SK-N-SH treated with all-trans-retinoic acid at 6 μM for 48 hours (cell line): Measurements from ENCODE around the gene INTS3.
"Not testable (repeated sequence)": the region's sequence is repeated elsewhere in the genome, so short reads cannot be mapped to it uniquely, and the experiment has no call there.

Source experiments
- ATAC-seq: fragments of 200-7000 bp; cut with Tn5 transposase; 3 replicates; pipeline ENCODE4 v1.9.1; 2020; ENCODE audit warnings: mild to moderate bottlenecking, moderate library complexity
- ARNTL ChIP-seq: fragments of 450-650 bp; formaldehyde crosslinking; IDR thresholded peaks from 2 replicates; pipeline ENCODE4 v1.5.0; 2020; ENCODE audit warnings: low read depth, mild to moderate bottlenecking, moderate library complexity, borderline replicate concordance
- BACH2 ChIP-seq: fragments of 250-450 bp; sonication (Bioruptor Pico); IDR thresholded peaks from 2 replicates; pipeline ENCODE4 v1.9.0; 2021; ENCODE audit warnings: mild to moderate bottlenecking, borderline replicate concordance
- CSDC2 ChIP-seq: fragments of 250-450 bp; sonication (Bioruptor Pico); IDR thresholded peaks from 2 replicates; pipeline ENCODE4 v1.5.0; 2020; ENCODE audit warnings: mild to moderate bottlenecking, moderate library complexity
- ESRRG ChIP-seq: fragments of 250-450 bp; sonication (Bioruptor Pico); IDR thresholded peaks from 2 replicates; pipeline ENCODE4 v1.6.1; 2021; ENCODE audit warnings: mild to moderate bottlenecking
- ISL1 ChIP-seq: fragments of 250-450 bp; sonication (Bioruptor Pico); IDR thresholded peaks from 2 replicates; pipeline ENCODE4 v2.1.2; 2022; ENCODE audit warnings: mild to moderate bottlenecking, moderate library complexity
- OSR1 ChIP-seq: fragments of 250-450 bp; sonication (Bioruptor Pico); IDR thresholded peaks from 2 replicates; pipeline ENCODE4 v1.8.0; 2022; ENCODE audit warnings: moderate library complexity, mild to moderate bottlenecking, inconsistent platforms
- PPARA ChIP-seq: fragments of 250-450 bp; sonication (Bioruptor Pico); IDR thresholded peaks from 2 replicates; pipeline ENCODE4 v1.5.0; 2020; ENCODE audit warnings: mild to moderate bottlenecking, borderline replicate concordance
- RARB ChIP-seq: fragments of 250-450 bp; sonication (Bioruptor Pico); IDR thresholded peaks from 2 replicates; pipeline ENCODE4 v1.8.0; 2021; ENCODE audit warnings: mild to moderate bottlenecking, moderate library complexity
- SNAI2 ChIP-seq: fragments of 250-450 bp; sonication (Bioruptor Pico); IDR thresholded peaks from 2 replicates; pipeline ENCODE4 v1.5.0; 2020; ENCODE audit warnings: mild to moderate bottlenecking, moderate library complexity
- TOX ChIP-seq: fragments of 250-450 bp; sonication (Bioruptor Pico); IDR thresholded peaks from 2 replicates; pipeline ENCODE4 v1.8.0; 2021; ENCODE audit warnings: mild to moderate bottlenecking, moderate library complexity, borderline replicate concordance
- ZC3H10 ChIP-seq: fragments of 250-450 bp; sonication (Bioruptor Pico); IDR thresholded peaks from 2 replicates; pipeline ENCODE4 v1.5.1; 2021; ENCODE audit warnings: mild to moderate bottlenecking, moderate library complexity
- ZFP3 ChIP-seq: fragments of 250-450 bp; sonication (Bioruptor Pico); IDR thresholded peaks from 2 replicates; pipeline ENCODE4 v1.5.0; 2020; ENCODE audit warnings: mild to moderate bottlenecking, moderate library complexity
- ZFP30 ChIP-seq: fragments of 450-650 bp; formaldehyde crosslinking; IDR thresholded peaks from 2 replicates; pipeline ENCODE4 v1.5.0; 2022; ENCODE audit warnings: mild to moderate bottlenecking, moderate library complexity
- ZNF565 ChIP-seq: fragments of 450-650 bp; formaldehyde crosslinking; conservative IDR thresholded peaks from 2 replicates; pipeline ENCODE4 v1.5.0; 2020; ENCODE audit warnings: low read depth, mild to moderate bottlenecking, moderate library complexity
- ZNF70 ChIP-seq: fragments of 450-650 bp; formaldehyde crosslinking; IDR thresholded peaks from 2 replicates; pipeline ENCODE4 v1.5.0; 2020; ENCODE audit warnings: mild to moderate bottlenecking, moderate library complexity
- ZNF8 ChIP-seq: fragments of 450-650 bp; formaldehyde crosslinking; IDR thresholded peaks from 2 replicates; pipeline ENCODE4 v1.5.0; 2020; ENCODE audit warnings: mild to moderate bottlenecking, moderate library complexity
- TF ChIP-seq, protein P1 (sequence below): fragments of 250-450 bp; sonication (Bioruptor Pico); IDR thresholded peaks from 2 replicates; pipeline ENCODE4 v1.5.1; 2020; ENCODE audit warnings: low read depth, mild to moderate bottlenecking, moderate library complexity
- TF ChIP-seq, protein P2 (sequence below): fragments of 250-450 bp; sonication (Bioruptor Pico); IDR thresholded peaks from 2 replicates; pipeline ENCODE4 v1.8.0; 2020; ENCODE audit warnings: mild to moderate bottlenecking, moderate library complexity, borderline replicate concordance
- TF ChIP-seq, protein P3 (sequence below): fragments of 250-450 bp; sonication (Bioruptor Pico); IDR thresholded peaks from 2 replicates; pipeline ENCODE4 v1.5.0; 2020; ENCODE audit warnings: mild to moderate bottlenecking, moderate library complexity
- TF ChIP-seq, protein P4 (sequence below): fragments of 250-450 bp; sonication (Bioruptor Pico); IDR thresholded peaks from 2 replicates; pipeline ENCODE4 v1.8.0; 2021; ENCODE audit warnings: low read depth, mild to moderate bottlenecking, moderate library complexity, borderline replicate concordance

Gene INTS3

DNA sequence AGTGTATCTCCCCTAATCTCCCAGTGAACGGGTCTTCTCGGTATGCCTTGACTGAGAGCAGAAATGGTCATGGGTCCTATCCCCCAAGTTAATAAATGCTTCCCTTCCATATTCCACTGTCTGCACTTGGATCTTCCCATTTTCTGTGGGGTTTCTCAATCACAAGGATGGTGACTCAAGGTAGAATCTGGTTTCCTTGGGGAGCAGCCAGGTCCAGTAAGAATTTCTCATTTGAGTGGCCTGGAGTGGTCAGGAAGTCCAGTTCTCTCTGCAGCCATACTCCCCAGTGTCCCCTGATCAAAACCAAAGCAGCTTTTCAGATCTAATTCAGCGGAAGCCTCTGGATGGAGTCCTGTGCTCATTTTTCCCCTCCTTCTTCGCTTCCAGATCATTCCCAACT is 32.6 kb downstream of the INTS3 start (continued):
- TF ChIP-seq, protein P1, sequence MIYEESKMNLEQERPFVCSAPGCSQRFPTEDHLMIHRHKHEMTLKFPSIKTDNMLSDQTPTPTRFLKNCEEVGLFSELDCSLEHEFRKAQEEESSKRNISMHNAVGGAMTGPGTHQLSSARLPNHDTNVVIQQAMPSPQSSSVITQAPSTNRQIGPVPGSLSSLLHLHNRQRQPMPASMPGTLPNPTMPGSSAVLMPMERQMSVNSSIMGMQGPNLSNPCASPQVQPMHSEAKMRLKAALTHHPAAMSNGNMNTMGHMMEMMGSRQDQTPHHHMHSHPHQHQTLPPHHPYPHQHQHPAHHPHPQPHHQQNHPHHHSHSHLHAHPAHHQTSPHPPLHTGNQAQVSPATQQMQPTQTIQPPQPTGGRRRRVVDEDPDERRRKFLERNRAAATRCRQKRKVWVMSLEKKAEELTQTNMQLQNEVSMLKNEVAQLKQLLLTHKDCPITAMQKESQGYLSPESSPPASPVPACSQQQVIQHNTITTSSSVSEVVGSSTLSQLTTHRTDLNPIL: no peak
- TF ChIP-seq, all 23 proteins: peak for 0

DNA sequence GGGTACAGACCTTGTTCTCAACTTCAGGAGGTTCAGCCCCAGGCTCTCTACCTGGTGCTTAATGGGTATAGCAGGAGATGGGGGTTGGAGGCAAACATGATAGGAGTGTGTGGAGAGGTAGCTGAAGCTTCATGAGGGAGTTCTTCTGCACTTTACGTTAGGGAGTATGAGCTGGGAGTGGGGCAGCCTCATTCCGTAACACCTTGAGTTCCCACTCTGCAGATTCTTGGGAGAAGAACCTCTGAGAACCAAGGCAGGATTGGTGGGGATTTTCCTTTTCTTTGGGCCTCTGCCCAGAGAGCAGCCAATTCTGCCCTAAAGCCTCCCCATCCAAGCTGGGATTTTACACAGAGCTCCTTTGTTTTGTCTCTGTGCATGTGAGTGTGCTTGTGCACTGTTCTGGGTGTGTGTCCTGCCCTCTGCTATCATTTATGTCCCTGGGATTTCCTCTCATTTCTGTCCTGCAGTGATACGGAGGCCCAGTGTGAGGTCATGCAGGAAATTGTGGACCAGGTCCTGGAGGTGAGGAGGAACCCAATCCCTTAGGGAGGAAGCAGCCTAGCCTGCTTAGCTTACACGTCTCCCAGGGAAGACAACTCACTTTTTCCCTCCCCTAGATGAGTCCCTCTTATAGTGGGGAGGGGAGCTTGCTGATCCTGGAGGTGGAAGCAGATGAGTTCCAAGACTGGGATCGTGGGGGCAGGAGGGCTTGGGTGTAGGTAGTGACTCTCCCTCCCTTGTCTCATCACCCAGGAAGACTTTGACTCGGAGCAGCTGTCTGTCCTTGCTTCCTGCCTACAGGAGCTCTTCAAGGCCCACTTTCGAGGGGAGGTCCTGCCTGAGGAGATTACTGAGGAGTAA is 35.7 kb downstream of the INTS3 start:
- no peak for ATAC-seq
- no peak for TF ChIP-seq RARB
- no peak for TF ChIP-seq PPARA (CRISPR knock-in tag)
- no peak for TF ChIP-seq ZNF70
- TF ChIP-seq ZC3H10 (CRISPR knock-in tag): no peak
- TF ChIP-seq, protein P2, sequence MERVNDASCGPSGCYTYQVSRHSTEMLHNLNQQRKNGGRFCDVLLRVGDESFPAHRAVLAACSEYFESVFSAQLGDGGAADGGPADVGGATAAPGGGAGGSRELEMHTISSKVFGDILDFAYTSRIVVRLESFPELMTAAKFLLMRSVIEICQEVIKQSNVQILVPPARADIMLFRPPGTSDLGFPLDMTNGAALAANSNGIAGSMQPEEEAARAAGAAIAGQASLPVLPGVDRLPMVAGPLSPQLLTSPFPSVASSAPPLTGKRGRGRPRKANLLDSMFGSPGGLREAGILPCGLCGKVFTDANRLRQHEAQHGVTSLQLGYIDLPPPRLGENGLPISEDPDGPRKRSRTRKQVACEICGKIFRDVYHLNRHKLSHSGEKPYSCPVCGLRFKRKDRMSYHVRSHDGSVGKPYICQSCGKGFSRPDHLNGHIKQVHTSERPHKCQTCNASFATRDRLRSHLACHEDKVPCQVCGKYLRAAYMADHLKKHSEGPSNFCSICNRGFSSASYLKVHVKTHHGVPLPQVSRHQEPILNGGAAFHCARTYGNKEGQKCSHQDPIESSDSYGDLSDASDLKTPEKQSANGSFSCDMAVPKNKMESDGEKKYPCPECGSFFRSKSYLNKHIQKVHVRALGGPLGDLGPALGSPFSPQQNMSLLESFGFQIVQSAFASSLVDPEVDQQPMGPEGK (CRISPR knock-in tag): no peak
- no peak for TF ChIP-seq CSDC2 (CRISPR knock-in tag)
- TF ChIP-seq, protein P3, sequence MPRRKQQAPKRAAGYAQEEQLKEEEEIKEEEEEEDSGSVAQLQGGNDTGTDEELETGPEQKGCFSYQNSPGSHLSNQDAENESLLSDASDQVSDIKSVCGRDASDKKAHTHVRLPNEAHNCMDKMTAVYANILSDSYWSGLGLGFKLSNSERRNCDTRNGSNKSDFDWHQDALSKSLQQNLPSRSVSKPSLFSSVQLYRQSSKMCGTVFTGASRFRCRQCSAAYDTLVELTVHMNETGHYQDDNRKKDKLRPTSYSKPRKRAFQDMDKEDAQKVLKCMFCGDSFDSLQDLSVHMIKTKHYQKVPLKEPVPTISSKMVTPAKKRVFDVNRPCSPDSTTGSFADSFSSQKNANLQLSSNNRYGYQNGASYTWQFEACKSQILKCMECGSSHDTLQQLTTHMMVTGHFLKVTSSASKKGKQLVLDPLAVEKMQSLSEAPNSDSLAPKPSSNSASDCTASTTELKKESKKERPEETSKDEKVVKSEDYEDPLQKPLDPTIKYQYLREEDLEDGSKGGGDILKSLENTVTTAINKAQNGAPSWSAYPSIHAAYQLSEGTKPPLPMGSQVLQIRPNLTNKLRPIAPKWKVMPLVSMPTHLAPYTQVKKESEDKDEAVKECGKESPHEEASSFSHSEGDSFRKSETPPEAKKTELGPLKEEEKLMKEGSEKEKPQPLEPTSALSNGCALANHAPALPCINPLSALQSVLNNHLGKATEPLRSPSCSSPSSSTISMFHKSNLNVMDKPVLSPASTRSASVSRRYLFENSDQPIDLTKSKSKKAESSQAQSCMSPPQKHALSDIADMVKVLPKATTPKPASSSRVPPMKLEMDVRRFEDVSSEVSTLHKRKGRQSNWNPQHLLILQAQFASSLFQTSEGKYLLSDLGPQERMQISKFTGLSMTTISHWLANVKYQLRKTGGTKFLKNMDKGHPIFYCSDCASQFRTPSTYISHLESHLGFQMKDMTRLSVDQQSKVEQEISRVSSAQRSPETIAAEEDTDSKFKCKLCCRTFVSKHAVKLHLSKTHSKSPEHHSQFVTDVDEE (CRISPR knock-in tag): no peak
- no peak for TF ChIP-seq OSR1 (CRISPR knock-in tag)
- TF ChIP-seq, protein P1: no peak
- TF ChIP-seq ZNF565: no peak
- TF ChIP-seq BACH2: no peak
- no peak for TF ChIP-seq TOX (CRISPR knock-in tag)
- no peak for TF ChIP-seq ARNTL (CRISPR knock-in tag)
- no peak for TF ChIP-seq ZFP3 (CRISPR knock-in tag)
- TF ChIP-seq ZFP30: no peak
- no peak for TF ChIP-seq SNAI2 (CRISPR knock-in tag)
- no peak for TF ChIP-seq ISL1 (CRISPR knock-in tag)
- TF ChIP-seq ZNF8: no peak
- TF ChIP-seq, protein P4, sequence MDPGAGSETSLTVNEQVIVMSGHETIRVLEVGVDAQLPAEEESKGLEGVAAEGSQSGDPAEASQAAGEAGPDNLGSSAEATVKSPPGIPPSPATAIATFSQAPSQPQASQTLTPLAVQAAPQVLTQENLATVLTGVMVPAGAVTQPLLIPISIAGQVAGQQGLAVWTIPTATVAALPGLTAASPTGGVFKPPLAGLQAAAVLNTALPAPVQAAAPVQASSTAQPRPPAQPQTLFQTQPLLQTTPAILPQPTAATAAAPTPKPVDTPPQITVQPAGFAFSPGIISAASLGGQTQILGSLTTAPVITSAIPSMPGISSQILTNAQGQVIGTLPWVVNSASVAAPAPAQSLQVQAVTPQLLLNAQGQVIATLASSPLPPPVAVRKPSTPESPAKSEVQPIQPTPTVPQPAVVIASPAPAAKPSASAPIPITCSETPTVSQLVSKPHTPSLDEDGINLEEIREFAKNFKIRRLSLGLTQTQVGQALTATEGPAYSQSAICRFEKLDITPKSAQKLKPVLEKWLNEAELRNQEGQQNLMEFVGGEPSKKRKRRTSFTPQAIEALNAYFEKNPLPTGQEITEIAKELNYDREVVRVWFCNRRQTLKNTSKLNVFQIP (CRISPR knock-in tag): no peak
- no peak for TF ChIP-seq ESRRG (CRISPR knock-in tag)

DNA sequence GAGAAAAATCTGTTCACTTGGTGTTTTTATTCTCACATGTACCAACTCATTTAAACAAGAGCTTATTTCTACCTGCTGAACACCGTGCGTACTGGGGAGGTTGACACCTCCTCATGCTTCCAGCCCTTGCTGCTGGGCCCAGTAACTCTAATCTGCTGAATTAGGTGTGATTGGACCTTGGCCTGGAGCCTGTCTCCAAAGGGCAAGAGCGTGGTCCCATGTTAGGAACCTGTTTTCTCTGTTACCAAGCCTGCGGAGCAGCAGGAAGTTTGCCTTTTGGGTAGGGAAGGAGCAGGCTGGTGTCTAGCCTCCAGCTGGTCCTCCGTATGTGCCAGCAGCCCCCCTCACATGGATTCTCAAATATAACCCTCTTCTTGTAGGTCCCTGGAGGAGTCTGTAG is 36.5 kb downstream of the INTS3 start:
- no peak for TF ChIP-seq ZFP30
- TF ChIP-seq ARNTL (CRISPR knock-in tag): no peak
- TF ChIP-seq, protein P3 (CRISPR knock-in tag): no peak
- TF ChIP-seq SNAI2 (CRISPR knock-in tag): no peak
- no peak for TF ChIP-seq OSR1 (CRISPR knock-in tag)
- no peak for TF ChIP-seq TOX (CRISPR knock-in tag)
- no peak for TF ChIP-seq ZNF70
- no peak for TF ChIP-seq ZNF8
- no peak for TF ChIP-seq RARB
- ATAC-seq: no peak

DNA sequence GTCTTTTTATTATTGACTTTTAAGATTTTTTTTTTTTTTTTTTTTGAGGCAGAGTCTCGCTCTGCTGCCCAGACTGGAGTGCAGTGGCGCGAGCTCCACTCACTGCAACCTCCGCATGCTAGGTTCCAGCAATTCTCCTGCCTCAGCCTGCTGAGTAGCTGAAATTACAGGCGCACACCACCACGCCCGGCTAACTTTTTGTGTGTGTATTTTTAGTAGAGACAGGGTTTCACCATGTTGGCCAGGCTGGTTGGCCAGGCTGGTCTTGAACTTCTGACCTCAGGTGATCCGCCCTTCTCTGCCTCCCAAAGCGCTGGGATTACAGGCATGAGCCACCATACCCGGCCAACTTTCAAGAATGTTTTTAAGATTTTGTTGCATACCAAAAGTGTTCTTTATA is 38.8 kb downstream of the INTS3 start:
- not testable (repeated sequence) for ATAC-seq
